Cerebellar nuclear complex (tissue), 1 donor: ENCODE data around the gene MT1G.
"Not testable (repeated sequence)": the region's sequence is repeated elsewhere in the genome, so short reads cannot be mapped to it uniquely, and the experiment has no call there.

Experiments used
- DNase-seq, 2 experiments: peaks; one replicate each; lab custom pipeline; 2025; lab: John Stamatoyannopoulos, UW

Gene MT1G

DNA sequence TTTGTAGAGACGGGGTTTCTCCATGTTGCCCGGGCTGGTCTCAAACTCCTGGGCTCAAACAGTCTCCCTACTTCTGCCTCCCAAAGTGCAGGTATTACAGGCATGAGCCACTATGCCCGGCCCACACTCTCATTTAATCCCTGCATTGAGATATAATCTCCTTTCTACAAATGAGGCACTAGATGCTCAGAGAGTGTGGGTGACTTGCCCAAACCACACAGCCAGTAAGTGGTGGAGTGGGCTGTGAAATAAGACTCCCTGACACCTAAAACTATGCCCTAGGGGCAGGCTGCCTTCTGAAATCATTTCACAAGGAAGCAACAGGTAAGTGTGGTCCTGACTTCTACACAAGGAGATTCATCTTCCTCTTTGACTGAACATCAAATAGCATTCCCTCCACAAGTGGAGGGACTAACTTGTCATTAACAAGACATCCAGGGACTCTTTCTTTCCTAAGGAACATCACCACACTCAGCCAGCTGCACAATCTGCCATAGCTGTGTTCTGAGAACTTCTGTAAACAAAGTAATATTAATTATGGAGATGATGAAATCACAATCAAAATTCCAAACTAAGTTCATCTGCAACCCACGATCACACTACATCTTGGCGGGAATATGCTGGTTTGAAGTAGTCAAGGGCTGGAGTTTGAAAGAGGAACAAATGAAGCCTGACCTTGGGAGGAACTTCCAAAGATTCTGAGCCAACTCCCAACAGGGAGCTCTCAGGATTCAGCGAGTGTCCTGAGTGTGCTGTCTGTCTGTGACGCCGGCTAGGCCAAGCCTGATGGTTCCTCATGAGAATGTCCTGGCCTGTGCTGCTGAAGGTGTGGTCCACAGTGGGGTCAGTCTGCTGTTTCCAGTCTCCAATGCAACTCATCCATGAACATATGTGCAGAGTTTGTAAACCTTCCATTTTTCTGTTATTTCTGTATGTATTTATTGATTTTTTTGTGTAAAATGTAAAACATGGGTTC, 2.3 kb downstream of the MT1G start:
- DNase-seq, result not testable (repeated sequence)

- DNase-seq, result no peak
These were observed 3.4 kb downstream of the MT1G start for GRCh38 chr16:56664506-56664905.

DNA sequence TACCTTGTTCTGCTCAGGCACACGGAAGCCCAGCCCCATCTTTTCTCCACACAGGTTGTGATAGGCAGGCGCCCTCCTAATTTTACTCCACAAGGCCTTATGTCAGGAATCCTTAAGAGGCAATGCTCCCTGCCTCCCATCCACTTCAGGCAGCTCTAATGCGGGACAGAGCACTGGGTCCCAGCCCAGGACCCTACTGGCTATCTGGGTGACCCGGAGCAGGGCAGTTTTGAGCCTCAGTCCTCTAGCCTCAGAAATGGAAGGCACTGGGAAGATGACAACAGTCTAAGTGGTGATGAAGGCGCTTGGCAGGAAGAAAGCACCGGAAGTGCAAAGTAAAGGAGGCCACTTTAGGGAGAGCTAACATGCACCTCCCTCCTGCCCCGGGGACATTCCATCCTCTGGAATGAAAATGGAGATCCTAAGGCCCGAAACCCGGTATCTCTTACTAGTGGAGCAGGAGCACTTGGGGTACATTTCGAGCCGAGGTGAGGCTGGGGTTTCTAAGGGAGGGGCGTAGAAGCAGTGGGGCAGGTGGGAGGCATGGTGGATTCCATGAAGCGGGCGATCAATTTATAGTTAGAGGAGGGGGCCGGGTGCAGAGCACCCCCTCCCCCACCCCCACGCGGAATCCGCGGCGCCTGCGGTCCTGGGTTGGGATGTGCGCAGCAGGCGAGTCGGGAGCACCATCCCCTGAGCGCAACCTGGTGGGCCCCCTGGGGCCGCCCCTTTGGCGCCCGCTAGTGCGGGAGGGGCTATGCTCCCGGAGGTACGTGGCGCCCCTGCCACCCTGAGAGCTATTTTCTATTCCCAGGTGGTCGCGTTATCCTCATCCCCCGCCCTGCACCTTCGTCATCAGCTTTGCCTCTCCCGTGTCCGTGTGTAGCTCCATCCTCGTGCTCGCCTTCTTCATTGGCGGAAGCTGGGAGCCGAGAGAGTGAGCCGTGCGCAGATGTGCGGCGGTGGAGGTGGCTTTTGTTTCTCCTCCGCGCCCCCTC, 5.2 kb downstream of the MT1G start:
- no peak for DNase-seq

- no peak for DNase-seq
These were observed 9.5 kb downstream of the MT1G start for GRCh38 chr16:56658327-56658875.

DNA sequence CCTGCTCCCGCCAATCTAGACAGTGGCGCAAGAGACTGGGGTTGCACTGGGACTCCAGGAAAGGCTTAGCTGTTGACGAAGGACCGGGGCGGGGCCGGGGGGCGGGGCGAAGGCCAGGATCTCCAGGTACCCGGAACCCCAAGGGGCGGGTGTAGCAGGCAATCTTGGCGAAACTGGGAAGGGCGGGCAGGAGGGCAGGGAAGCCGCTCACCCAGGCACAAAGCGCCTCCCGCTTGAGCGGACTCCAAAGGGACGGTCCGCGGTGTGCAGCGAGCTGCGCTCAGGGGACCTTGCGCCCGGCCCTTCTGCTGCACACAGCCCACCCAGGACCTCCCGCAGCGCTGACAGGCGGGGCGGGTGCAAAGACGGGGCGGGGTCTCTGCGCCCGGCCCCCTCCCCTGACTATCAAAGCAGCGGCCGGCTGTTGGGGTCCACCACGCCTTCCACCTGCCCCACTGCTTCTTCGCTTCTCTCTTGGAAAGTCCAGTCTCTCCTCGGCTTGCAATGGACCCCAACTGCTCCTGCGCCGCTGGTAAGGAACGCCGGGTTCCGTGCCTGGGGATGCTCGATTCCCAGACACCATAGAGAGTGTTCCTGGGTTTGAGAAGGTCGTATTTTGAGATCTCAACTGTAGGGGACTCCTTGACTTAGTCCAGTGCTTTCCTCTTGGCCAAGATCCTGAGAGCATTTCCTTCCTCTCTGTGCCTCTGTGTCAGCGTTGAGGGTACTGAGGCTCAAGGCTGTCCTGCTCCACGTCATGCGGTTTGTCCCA, 10.1 kb downstream of the MT1G start, which contains the start of gene MT1F:
Gene MT1F (plus strand): TSS at position 405 of the 772 bp plus-strand sequence. CDS start 100 bp downstream, at position 505.
- peak; percentile 43 to 55 for DNase-seq

- no peak for DNase-seq
These were observed 14.6 kb downstream of the MT1G start for GRCh38 chr16:56653218-56653617.

GRCh38 chr16:56652600-56652999, 15.3 kb downstream of the MT1G start:
- DNase-seq, result no peak

- no peak for DNase-seq
These were observed 16.3 kb downstream of the MT1G start, which contains the start of gene MT1B for GRCh38 chr16:56651586-56651985. MT1B (plus strand) TSS chr16:56651886; CDS start chr16:56651954, 68 bp downstream.

DNA sequence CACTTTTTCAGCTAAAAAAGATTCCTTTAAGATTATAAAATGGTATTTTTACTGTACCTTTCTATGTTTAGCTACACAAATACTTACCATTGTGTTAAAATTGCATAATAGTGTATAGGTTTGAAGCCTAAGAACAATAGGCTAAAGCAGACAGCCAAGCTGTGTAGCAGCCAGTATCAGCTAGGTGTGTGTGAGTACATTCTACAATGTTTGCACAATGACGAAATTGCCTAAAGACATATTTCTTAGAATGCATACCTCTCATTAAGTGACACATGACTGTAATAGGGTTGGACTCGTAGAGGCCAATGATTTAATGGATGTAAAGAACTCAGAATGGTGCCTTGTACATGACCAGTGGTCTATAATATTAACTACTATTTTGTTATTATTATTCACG, 18.0 kb downstream of the MT1G start:
- no peak for DNase-seq

GRCh38 chr16:56649271-56649670, 18.6 kb downstream of the MT1G start:
- DNase-seq, result no peak

GRCh38 chr16:56647641-56648431, 20.0 kb downstream of the MT1G start:
- DNase-seq, result no peak

DNA sequence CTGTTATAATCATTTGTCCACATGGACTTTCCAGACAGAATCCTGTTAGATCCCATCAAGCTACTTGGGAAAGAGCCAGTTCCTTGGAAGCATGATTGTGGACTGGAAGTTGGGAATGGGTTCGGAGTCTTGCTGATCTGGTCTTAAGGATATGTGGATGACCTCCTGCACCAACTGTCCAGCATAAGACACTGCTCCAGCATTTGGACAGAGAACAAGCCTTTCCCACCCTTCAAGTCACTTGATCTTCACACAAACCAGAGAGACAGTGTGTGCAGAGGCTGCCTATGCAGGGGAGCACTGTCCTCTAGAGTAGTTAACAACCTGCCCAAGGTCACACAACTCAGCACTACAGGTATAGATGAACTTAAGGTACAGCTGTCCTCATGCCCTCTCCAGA, 22.0 kb downstream of the MT1G start:
- DNase-seq, result no peak

GRCh38 chr16:56645311-56645710, 22.6 kb downstream of the MT1G start:
- DNase-seq, result no peak

- no peak for DNase-seq
These were observed 24.0 kb downstream of the MT1G start for GRCh38 chr16:56643833-56644232.

GRCh38 chr16:56643080-56643778, 24.6 kb downstream of the MT1G start:
- no peak for DNase-seq

GRCh38 chr16:56641166-56641565, 26.7 kb downstream of the MT1G start:
- DNase-seq, result no peak

DNA sequence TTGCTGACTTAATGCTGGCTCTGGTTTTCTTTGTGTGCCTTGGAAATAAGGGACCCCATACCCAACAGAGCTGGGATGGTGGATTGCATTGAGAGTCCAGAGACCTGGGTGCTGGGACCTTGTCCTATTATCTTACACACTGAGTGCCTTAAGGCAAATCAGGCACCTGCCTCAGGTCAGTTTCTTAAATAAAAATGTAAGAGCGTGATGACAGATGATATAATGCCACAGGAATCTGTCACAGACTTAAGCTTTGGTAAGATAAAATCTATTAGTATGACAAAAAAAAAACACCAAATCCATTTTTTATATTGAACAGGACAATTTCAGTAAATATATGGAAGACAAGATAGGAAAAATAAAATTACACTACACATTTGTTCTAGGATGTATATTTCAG, 27.8 kb downstream of the MT1G start:
- no peak for DNase-seq

DNA sequence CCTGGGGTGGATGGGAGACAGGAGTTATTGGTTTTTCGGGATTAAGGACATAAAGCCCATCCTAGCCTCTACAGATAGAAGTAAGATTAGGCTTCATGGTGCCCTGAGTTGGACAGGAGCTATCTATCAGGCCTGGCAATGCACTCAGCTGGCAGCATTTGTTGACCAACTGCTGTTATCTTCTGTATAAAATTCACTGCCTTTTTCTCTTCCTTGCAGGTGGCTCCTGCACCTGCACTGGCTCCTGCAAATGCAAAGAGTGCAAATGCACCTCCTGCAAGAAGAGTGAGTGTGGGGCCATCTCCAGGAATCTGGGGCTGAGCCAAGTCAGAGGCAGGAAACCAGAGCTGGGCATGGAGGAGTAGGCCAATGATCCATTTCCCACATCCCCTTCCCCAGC, 28.8 kb downstream of the MT1G start:
- no peak for DNase-seq
